HG03354 (cell line): ENCODE results near the gene PRDM5.

Experiments used
- ATAC-seq: cut with Tn5 transposase; IDR thresholded peaks from one replicate; pipeline ENCODE4 v1.9.1; 2021; ENCODE audit warnings: mild to moderate bottlenecking; ENCODE audit not compliant: unreplicated experiment, poor library complexity, severe bottlenecking

PRDM5 gene

DNA sequence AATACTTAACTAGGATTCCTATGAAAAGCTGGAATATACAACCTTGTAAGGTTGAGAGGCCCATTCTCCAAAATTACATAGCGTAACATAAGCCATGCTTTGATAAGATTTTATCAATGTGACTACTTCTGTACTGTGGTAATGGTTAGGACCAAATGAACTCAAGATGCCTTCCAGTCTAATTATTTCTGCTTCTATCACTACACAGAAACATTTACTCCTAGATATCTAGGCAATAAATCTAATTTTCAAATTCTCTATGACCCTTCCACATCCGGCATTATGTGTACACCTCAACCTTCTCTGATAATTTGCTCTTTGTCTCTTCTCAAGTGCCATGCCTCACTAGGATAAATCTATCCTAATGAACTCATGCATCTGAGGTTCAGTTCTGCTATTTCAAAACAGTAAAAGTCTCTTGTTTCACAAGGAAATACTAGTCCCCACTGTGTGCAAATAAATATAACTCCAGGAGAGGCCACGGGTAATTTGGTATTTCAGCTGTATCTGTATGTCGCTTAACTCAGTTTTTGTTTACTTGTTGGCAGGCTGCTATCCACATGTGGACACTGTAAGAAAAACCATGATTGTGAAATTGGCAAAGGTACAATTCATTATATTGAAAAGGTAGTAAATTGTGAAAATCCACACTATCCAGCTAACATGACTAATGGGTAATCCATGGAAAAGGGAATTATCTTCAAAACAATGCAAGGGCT lies 93.3 kb downstream of the PRDM5 start:
- no peak for ATAC-seq

DNA sequence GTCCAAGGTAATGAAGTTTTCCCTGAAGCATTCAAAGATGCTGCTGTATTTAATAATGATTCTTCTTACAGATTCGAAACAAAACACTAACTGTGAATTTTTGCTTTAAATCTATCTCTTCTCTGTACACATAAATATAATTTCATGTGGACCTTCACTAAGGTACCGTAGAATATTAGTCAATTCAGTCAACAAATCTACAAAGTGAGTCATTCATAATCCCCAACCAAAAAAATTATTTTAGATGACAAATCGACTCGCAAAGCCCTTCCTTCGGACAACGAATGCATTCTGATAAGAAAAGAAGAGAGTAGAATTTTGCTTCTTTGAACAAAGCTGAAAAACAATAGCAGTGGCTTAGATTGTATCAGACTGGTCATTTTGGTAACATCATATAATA lies 95.7 kb downstream of the PRDM5 start:
- ATAC-seq: no peak

DNA sequence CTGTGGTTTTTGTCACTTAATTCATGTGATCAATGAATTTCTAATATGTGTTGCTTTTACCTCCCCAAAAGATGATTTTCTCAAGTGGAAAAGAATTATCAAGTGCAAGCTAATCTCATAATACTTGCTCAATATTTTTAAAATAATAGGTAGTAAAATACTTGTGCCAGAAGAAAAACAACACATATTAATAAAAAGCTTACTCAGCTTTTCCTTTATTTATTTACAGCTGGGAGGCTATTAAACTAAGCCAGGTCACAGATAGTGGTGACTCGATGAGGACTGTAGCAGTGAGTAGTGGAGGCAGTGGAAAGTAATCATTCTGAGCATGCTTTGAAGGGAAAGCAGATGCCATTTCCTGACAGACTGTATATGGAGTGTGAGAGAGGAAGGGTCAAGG lies 96.1 kb downstream of the PRDM5 start:
- ATAC-seq: no peak

DNA sequence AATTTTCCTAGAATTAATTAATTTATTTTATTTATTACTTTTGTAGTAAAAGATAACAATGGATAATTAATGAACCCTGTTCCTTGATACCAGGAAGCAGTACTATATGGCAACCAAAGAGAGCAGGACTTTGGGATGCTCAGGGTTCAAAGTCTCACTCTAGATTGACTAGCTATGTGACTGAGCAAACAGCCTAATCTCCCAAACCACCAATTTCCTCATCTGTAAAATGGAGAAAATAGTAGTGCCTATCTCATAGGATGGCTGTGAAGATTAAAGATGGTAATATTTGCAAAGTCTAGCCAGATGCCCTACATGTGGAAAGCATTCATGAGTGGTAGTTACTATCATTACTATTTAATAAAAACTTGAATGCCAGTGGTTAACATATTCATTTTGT lies 97.6 kb downstream of the PRDM5 start:
- ATAC-seq: no peak

DNA sequence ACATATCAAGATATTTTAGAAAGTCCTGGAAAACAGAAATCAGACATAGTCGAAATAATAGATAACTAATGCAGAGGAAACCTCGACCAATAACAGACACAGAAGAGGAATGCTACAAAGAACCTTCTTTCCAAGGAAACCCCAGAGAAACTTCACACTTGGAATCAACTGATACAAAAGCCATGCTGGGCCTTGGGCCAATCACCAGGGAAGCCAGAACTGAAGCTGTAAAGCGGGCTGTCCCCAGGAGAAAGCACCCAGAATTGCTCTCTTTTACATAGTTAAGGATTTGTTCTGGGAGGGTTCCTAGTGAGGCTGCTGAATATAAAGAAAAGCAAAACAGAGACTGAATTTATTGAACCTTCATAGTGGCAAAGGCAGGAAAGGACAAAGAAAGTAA lies 100.5 kb downstream of the PRDM5 start:
- no peak for ATAC-seq

DNA sequence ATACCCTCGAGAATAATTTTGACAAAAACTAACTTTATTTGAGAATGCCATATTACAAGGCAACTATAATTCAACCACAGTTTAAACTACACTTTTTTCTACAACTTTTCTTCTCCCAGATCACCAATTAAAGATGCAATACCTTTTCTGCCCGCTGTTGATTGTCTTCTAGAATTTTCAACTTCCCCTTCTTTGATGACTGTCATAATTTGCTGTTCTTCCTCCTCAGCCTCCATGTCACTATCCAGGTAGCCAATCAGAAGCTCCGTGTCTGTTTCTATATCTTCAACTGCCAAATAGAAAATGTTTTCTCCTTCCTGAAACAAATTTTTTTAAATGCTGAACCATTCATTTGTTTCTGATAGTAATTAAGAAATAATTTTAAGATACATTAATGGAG lies 101.5 kb downstream of the PRDM5 start:
- ATAC-seq: no peak

DNA sequence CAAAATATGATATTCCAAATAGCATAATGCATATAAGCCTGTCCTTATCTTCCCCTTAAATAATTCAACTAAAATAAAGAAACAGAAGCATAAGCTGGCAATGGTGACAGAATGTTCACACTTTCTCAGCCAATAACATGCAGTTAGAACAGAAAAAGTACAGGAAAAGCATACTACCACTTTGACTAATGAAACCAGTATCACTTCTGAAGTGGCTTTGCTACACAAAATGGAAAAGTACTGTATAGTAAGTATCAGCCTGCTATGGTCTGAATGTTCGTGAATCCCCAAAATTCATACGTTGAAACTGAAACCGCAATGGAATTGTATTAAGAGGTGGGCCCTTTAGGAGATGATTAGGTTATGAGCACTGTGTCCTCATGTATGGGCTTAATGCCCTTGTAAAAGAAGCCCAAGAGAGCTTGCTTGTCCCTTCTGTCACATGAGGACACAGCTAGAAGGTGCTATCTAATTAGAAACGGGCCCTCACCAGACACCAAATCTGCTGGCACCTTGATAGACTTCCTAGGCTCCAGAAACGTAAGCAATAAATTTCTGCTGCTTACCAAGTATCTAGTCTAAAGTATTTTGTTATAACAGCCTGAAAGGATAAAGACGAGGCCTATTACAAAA lies 102.6 kb downstream of the PRDM5 start:
- ATAC-seq: no peak

DNA sequence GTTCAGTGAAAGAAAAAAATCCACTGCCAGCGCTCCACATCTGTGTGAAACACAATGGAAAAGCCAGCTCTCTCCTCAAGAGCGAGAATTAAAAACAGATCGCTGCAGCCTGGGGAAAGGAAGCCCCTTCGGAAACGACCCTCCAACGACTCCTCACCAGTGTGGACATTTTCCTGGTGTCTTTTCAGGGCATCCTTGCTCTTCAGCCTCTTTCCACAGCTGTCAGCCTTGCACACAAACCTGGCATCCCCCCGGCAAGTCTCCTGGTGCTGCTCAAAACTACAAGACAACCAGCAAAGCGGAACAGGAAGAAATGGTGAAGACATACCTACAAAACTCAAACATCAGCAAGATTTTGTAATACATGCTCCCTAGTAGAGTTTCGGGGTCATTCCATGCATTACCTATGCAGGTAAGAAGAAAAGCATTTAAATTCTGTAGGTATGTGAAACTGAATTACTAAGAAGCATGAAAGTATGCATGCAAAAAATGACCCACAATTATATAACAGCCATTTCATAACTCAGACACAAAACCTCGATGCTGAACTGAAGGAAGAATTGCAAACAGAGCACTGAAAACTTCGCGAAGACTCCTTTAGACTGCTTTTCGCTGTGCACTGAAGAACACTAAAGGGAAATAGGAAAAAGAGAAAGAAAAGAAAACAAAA lies 106.1 kb downstream of the PRDM5 start:
- no peak for ATAC-seq

DNA sequence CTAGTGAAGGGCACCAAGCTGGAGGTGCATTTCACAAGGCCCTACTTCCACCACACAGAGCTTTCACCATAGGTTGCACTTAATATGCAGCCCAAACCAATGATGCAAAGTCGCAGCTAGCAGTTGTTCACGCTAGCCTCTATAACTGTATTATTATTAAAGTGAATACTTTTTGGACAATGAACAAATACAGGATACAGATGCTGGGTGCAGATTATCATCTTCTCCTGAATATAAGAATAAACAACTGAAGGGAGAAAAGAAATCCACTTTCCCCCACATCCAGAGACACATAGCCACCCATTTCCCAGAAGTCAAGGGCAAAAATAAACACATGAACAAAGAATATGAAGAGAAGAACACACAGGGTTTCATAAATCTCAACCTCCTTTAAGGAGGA lies 107.2 kb downstream of the PRDM5 start:
- no peak for ATAC-seq

DNA sequence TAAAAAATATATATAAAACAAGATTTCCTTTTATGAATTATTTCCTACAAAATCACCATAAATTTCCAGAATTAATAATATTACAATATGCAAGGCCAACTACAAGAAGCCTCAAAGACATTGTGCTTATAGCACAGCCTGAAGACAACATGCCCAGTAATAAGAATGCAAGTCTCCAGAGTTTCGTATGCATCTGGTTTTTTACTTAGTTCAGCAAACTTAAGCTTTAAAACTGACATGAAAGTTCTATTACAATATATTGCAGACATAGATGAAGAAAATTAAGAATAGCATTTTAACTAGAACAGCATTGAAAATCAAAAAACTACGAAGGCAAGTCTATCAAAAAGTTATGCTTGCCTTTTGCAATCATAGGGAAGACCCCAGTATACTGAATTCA lies 107.6 kb downstream of the PRDM5 start:
- no peak for ATAC-seq

DNA sequence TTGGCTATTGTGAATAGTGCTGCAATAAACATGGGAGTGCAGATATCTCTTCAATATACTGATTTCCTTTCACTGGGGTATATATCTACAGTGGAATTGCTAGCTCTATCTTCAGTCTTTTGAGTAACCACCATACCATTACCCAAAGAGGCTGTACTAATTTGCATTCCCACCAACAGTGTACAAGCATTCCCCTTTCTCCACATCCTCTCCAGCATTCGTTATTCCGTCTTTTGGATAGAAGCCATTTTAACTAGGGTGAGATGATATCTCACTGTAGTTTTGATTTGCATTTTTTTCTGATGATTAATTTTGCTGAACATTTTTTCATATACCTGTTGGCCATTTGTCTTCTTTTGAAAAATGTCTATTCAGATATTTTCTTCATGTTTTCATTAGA lies 110.3 kb downstream of the PRDM5 start:
- ATAC-seq: no peak

DNA sequence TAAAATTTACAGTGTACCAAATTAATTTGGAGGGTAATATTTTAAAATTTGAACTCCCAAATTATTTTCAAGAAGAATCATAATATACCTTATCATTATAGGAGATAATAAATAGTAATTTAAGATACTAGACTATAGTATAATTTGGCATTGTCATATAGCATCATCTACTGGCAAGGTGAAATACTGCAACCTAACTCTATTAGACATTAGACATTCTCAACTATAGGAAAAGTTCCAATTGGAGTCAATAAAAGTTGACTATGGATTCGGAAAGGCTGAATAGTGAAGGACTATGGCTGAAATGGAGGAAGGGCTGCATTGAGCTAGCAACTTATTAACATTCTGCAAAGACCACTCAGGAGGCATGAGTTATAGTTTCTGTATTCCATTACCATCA lies 113.0 kb downstream of the PRDM5 start:
- no peak for ATAC-seq

DNA sequence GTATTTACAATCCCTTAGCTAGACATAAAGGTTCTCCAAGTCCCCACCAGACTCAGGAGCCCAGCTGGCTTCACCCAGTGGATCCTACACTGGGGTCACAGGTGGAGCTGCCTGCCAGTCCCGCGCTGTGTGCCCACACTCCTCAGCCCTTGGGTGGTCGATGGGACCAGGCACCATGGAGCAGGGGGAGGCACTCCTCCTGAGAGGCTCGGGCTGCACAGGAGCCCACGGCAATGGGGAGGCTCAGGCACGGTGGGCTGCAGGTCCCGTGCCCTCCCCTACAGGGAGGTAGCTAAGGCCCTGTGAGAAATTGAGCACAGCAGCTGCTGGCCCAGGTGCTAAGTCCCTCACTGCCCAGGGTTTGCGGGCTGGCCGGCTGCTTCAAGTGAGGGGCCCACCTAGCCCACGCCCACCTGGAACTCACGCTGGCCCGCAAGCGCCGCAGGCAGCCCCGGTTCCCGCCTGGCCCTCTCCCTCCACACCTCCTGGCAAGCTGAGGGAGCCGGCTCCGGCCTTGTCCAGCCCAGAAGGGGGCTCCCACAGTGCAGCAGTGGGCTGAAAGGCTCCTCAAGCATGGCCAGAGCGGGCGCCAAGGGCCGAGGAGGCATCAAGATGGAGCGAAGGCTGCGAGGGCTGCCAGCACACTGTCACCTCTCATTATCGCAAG lies 113.9 kb downstream of the PRDM5 start:
- no peak for ATAC-seq

DNA sequence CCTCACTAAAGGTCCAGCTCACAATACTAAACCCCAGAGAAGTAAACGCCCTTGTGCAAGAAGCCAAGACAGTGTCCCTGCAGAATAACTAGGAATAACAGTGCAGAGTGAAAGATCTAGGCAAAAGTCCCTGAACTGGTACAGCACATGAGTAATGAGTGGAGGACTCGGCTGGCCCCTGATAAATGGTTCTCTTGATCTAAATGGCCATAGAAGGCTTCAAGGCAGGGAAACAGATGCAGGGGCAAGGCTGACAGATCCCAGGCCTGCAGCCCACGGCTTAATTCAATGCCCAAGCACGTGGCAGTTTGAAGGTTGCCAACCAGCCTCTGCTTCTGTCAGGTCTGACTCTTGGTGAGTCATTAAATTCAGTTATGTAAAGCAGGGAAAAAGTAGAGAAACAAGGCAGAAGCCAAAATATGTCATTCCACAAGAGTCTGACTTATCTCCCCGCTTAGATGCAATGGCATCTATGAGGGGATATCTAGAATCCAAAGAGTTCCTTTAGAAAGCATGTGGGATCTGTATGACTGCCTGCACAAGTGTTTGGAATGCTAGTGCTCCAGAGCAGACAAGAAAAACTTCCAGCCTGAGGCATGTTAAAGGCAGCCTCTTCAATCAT lies 121.3 kb downstream of the PRDM5 start:
- ATAC-seq: no peak

DNA sequence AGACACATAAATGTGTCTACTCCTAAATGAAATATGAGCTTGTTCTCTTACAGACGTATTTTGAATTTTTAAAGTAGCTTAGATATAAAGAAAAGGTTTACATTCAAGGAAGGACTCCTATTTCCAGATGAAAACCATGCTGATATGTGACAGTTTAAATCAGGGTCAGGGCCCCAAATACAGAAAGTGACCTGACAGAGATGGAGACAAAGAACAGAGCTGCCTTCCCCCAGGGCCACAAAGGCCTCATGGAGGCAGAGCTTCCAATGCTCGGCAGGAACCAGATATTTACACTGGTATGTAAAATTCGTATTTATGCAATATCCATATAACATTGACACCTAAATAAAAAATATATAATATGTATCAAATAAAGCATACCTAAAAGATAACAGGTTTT lies 124.0 kb downstream of the PRDM5 start:
- no peak for ATAC-seq

DNA sequence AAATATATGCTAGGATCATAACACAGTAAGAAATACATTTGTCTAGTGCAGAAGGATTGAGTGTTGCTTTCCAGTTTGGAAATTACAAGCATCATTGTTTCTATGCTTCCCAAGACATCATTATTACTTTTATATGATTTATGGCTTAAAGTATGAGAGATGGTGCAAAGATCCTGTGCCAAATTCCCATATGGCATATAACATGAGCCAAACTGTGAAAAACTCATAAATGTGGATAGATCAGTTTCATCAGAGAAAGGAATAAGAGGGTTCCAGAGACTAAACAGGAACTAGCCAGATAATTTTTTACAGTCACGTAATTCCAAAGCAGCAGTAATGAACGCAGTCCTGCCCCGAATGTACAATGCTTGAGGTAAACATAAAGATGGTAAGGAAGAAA lies 126.3 kb downstream of the PRDM5 start:
- no peak for ATAC-seq

DNA sequence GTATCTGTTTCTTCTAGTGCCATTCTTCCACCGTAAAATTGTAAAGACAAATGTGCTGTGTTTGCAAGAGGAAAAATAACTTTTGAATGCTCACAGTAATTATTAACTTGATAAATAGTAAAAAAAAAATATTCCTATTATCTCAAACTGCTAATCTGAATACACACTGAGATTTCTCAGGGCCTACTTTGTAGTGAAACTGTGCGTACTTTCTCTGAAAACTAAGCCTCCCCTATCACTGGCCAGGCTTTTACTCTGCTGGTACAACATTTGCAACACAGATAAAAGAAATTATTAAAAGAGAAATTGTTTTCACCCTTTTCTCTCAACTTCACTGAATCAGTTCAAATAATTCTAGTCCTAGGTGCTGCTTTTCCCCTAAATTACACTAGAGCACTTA lies 137.3 kb downstream of the PRDM5 start:
- no peak for ATAC-seq

DNA sequence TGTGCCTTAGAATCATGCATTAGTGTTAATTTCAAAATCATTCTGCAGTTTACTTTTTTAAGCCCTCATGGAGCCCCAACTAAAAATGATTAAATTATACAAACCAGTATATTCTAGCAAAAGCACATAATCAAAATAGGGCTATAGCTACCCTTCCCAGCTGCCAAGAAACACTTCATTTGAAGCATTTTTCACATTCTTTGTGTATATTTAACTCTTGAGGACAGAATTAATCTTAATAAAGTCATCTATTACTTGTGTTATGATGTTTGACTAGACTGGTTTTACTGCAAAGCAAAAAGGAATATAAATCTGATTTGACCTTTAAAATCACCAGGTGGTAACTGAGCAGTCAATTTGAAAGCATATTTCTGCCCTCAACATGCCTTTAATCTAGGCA lies 145.1 kb downstream of the PRDM5 start:
- ATAC-seq: no peak

DNA sequence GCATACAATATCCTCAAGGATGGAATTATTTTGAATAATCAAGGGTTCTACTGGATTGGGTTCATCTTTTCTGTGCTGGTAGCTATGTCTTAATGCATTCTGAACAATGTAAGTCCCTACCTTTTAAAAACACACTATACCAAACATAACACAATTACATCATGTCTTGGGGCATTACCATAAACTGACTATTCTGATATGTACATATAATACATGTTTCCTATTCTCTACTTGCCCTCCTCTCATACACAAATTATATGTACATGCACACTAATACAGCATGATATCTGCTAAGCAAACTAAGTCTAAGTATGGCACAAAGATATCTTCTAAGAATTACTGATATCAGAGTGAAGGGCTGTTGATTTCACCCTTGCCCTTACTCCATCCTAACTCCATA lies 147.1 kb downstream of the PRDM5 start:
- ATAC-seq: no peak

DNA sequence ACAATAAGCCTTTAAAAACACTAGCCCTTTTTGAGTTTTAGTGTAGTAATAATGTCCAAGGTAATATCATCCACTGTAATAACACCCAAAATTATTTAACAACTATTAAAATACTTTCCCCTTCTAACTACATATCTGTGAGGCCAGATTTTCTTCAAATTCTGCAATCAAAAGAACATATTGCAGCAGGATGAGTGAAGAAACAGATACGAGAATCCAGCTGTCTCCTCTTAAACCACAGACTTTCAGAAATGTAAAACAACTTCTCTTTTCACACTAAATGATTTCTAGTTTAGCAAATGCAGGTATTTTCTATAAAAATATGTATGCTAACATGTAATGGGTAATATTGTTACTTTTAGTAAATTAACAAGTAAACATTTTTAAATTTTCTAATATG lies 148.9 kb downstream of the PRDM5 start:
- no peak for ATAC-seq
